Measurements from ENCODE around the gene DYNC2H1. TPM values are rescaled to one million over a fixed set of nuclear protein-coding genes. Genes with fewer than 3 reads are reported as not detected.

DYNC2H1 gene
- total RNA-seq, 3 donors from 2014 or later, result 36.7 to 46.2 (median 40.3) TPM

GRCh38 chr11:103465555-103466140, 356.4 kb downstream of the DYNC2H1 start:
- no peaks in the 10 kb centered on the region for H3K9me3 ChIP-seq
- no peak overlapping the region for H3K4me3 ChIP-seq
- H3K27me3 ChIP-seq, result no peaks in the 10 kb centered on the region
- H3K27ac ChIP-seq, result no peak overlapping the region
- intact Hi-C loops (cut with DNase I; ENCODE audit: low total_unique reads), result no loop called here
- no peak for DNase-seq (ENCODE audit: low spot score in 2 of 2)
- H3K36me3 ChIP-seq, result no peaks in the 10 kb centered on the region
- no peaks in the 10 kb centered on the region for H3K4me1 ChIP-seq
- TF ChIP-seq POLR2A (IDR thresholded peaks at IDR 0.05), result no peak
- TF ChIP-seq CTCF (IDR thresholded peaks at IDR 0.05), result no peak
- TF ChIP-seq POLR2AphosphoS5 (IDR thresholded peaks at IDR 0.05), result no peak

- Histone ChIP-seq H3K27ac (no peak overlapping the region), H3K4me3 (no peak overlapping the region), H3K27me3 (no peaks in the 10 kb centered on the region), H3K9me3 (no peaks in the 10 kb centered on the region), H3K4me1 (no peaks in the 10 kb centered on the region), H3K36me3 (no peaks in the 10 kb centered on the region)
- TF ChIP-seq CTCF (IDR thresholded peaks at IDR 0.05) (no peak), POLR2AphosphoS5 (IDR thresholded peaks at IDR 0.05) (no peak), POLR2A (IDR thresholded peaks at IDR 0.05) (no peak)
- DNase-seq (ENCODE audit: low spot score in 2 of 2), result no peak
- intact Hi-C loops (cut with DNase I; ENCODE audit: low total_unique reads), result no loop called here
Measured at GRCh38 chr11:103471546-103471945, 362.3 kb downstream of the DYNC2H1 start.

GRCh38 chr11:103476874-103477273, 367.6 kb downstream of the DYNC2H1 start:
- H3K9me3 ChIP-seq, result no peaks in the 10 kb centered on the region
- no peaks in the 10 kb centered on the region for H3K36me3 ChIP-seq
- DNase-seq (ENCODE audit: low spot score in 2 of 2), result no peak
- H3K27ac ChIP-seq, result no peak overlapping the region
- intact Hi-C loops (cut with DNase I; ENCODE audit: low total_unique reads), result no loop called here
- no peak for TF ChIP-seq POLR2AphosphoS5 (IDR thresholded peaks at IDR 0.05)
- TF ChIP-seq CTCF (IDR thresholded peaks at IDR 0.05), result no peak
- TF ChIP-seq POLR2A (IDR thresholded peaks at IDR 0.05), result no peak
- H3K4me3 ChIP-seq, result no peak overlapping the region
- H3K27me3 ChIP-seq, result no peaks in the 10 kb centered on the region
- H3K4me1 ChIP-seq, result no peaks in the 10 kb centered on the region

GRCh38 chr11:103480421-103480820, 371.2 kb downstream of the DYNC2H1 start:
- no peaks in the 10 kb centered on the region for H3K36me3 ChIP-seq

GRCh38 chr11:103483996-103484395, 374.8 kb downstream of the DYNC2H1 start:
- Histone ChIP-seq H3K9me3 (no peaks in the 10 kb centered on the region), H3K27ac (no peak overlapping the region), H3K27me3 (no peaks in the 10 kb centered on the region), H3K36me3 (no peaks in the 10 kb centered on the region), H3K4me1 (no peaks in the 10 kb centered on the region), H3K4me3 (no peak overlapping the region)
- TF ChIP-seq CTCF (IDR thresholded peaks at IDR 0.05) (no peak), POLR2A (IDR thresholded peaks at IDR 0.05) (no peak), POLR2AphosphoS5 (IDR thresholded peaks at IDR 0.05) (no peak)
- DNase-seq (ENCODE audit: low spot score in 2 of 2), result no peak
- intact Hi-C loops (cut with DNase I; ENCODE audit: low total_unique reads), result no loop called here

More at GRCh38 chr11:103480421-103480820, 371.2 kb downstream of the DYNC2H1 start:
- Histone ChIP-seq H3K27ac (no peak overlapping the region), H3K9me3 (no peaks in the 10 kb centered on the region), H3K27me3 (no peaks in the 10 kb centered on the region), H3K4me3 (no peak overlapping the region), H3K4me1 (no peaks in the 10 kb centered on the region)
- intact Hi-C loops (cut with DNase I; ENCODE audit: low total_unique reads), result no loop called here
- TF ChIP-seq POLR2A (IDR thresholded peaks at IDR 0.05) (no peak), CTCF (IDR thresholded peaks at IDR 0.05) (no peak), POLR2AphosphoS5 (IDR thresholded peaks at IDR 0.05) (no peak)
- no peak for DNase-seq (ENCODE audit: low spot score in 2 of 2)
